Ovary (tissue), 9 donors: ENCODE results near the gene PPP6R3. TPM values are rescaled to one million over a fixed set of nuclear protein-coding genes. Genes with fewer than 3 reads are reported as not detected.
"Not testable (repeated sequence)": the region's sequence is repeated elsewhere in the genome, so short reads cannot be mapped to it uniquely, and the experiment has no call there.

Source experiments
- DNase-seq, 5 donors: peaks; one replicate each; pipeline ENCODE4 v3.0.0-alpha.2; 2019 to 2020
- H3K27ac ChIP-seq, 2 donors: fragments of 200-600 bp; one replicate each; pipeline versions ENCODE4 v1.5.1 to v1.8.0; 2019 to 2022
- H3K27me3 ChIP-seq: fragments of 200-600 bp; one replicate; pipeline ENCODE4 v1.8.0; 2022
- H3K36me3 ChIP-seq: fragments of 200-600 bp; sonication (generic); one replicate; pipeline ENCODE4 v1.5.1; 2019
- H3K4me1 ChIP-seq: one replicate; pipeline ENCODE4 v1.8.1; 2013; ENCODE audit warnings: mild to moderate bottlenecking, moderate library complexity; ENCODE audit not compliant: insufficient read depth
- H3K4me3 ChIP-seq: fragments of 200-600 bp; sonication (generic); one replicate; pipeline ENCODE4 v1.5.1; 2017
- H3K9me3 ChIP-seq, 2 donors: fragments of 200-600 bp in 1 of 2; sonication (generic) in 1 of 2; one replicate each; pipeline versions ENCODE4 v1.5.1 to v1.8.1; 2013 to 2019; ENCODE audit warnings: mild to moderate bottlenecking in 1 of 2, moderate library complexity in 1 of 2
- CTCF ChIP-seq, 3 donors: fragments of 450-650 bp in 2 of 3; fragments of 200-600 bp in 1 of 3; IDR thresholded peaks; one replicate each; pipeline versions ENCODE4 v1.5.1 to v1.8.0; 2016 to 2022; ENCODE audit warnings: antibody characterized with exemption in 3 of 3, mild to moderate bottlenecking in 1 of 3
- EP300 ChIP-seq: sonication (generic); formaldehyde crosslinking; IDR thresholded peaks from one replicate; pipeline ENCODE4 v1.6.1; 2017; ENCODE audit warnings: antibody characterized with exemption
- POLR2A ChIP-seq: fragments of 450-650 bp; IDR thresholded peaks from one replicate; pipeline ENCODE4 v1.6.1; 2017; ENCODE audit warnings: antibody characterized with exemption, mild to moderate bottlenecking, moderate library complexity
- WGBS, 3 donors: extraction: QIAGEN DNeasy Blood & Tissue Kit in 1 of 3; methylation state at CpG; one replicate each; pipeline versions ENCODE4 v1.1.5 to v1.1.7; 2013 to 2017; 5-methylcytosine and 5-hydroxymethylcytosine counted together
- intact Hi-C, 4 donors: fragments of 100-400 bp; cut with DNase I; formaldehyde crosslinking; loops; one replicate each; pipeline versions ENCODE4 v1.11.0 to v1.15.1; 2022 to 2023
- polyA plus RNA-seq, 2 donors: library from polyadenylated mRNA; stranded (reverse); fragments of 200-250 nt in 1 of 2; fragments of 350-450 nt in 1 of 2; fragmentation: Illumina TruSeq in 1 of 2; extraction: RNeasy Lipid Tissue Mini Kit (QIAGEN cat#74804) in 1 of 2; gene quantifications; one replicate each; pipeline ENCODE4 v1.2.3, GENCODE V29; 2013 to 2014
- total RNA-seq, 7 donors: library from RNA; depleted of rRNA in 2 of 7; stranded (reverse); fragments of >200 nt in 2 of 7; fragmentation: NEBNext Ultra II Directional in 3 of 7; extraction: Animal tissue kit (Norgen Biotek cat#: 25700) in 3 of 7; gene quantifications; one replicate each; pipeline versions ENCODE4 v1.1.0 to v1.2.4, GENCODE V29; 2016 to 2023
- donor health status: DM: no; HTN: no; CAD: no; lungs with moderate emphysema.
- donor health status: DM: no; HTN: no; CAD: no.
- donor health status: Bipolar disorder and iron deficiency.
- donor health status: DM: yes; HTN: yes; CAD: no.
- donor health status: DM: no; HTN: no; CAD: no.
- donor health status: DM: yes; HTN: yes; CAD: no.

PPP6R3 gene
- total and polyA plus RNA-seq, 9 donors: 36.4 to 122 (median 103) TPM

GRCh38 chr11:68446046-68446725 is 14.4 kb upstream of the PPP6R3 start:
- H3K9me3 ChIP-seq: no peaks in the 10 kb centered on the region
- H3K27ac ChIP-seq: no peak overlapping the region
- H3K36me3 ChIP-seq: no peaks in the 10 kb centered on the region
- 88 to 90% (median 89%) methylated on average over 18 of the region's 18 CpGs for WGBS, 3 donors
- no peaks in the 10 kb centered on the region for H3K4me1 ChIP-seq
- TF ChIP-seq POLR2A (no peak), EP300 (no peak), CTCF (IDR thresholded peaks at IDR 0.05) (no peak)
- intact Hi-C loops: loop anchor here (2.0 to 10.0 kb wide), 5 partner anchors 51 to 231 kb away; partner anchors contain the start of genes KMT5B (in 1 of the 4) and LRP5 (in 1 of the 4)
- no peaks in the 10 kb centered on the region for H3K27me3 ChIP-seq
- no peak for DNase-seq
- no peak overlapping the region for H3K4me3 ChIP-seq

GRCh38 chr11:68447015-68447801 is 13.3 kb upstream of the PPP6R3 start:
- H3K36me3 ChIP-seq: no peaks in the 10 kb centered on the region
- H3K27me3 ChIP-seq: no peaks in the 10 kb centered on the region
- H3K4me3 ChIP-seq: no peak overlapping the region
- H3K4me1 ChIP-seq: no peaks in the 10 kb centered on the region
- peak; percentile 86 to 92 (median 90) for TF ChIP-seq CTCF (IDR thresholded peaks at IDR 0.05)
- no peak for TF ChIP-seq EP300
- TF ChIP-seq POLR2A: no peak
- no peaks in the 10 kb centered on the region for H3K9me3 ChIP-seq
- intact Hi-C loops: loop anchor here (2.0 to 10.0 kb wide), 5 partner anchors 52 to 232 kb away; partner anchors contain the start of genes KMT5B (in 1 of the 4) and LRP5 (in 1 of the 4)
- H3K27ac ChIP-seq: no peak overlapping the region
- WGBS, 3 donors: 40 to 51% (median 41%) methylated on average over 22 to 25 of the region's 25 CpGs
- peak; percentile 71 to 87 (median 84) for DNase-seq

- H3K36me3 ChIP-seq, H3K9me3 ChIP-seq, H3K27me3 ChIP-seq, DNase-seq, H3K27ac ChIP-seq, H3K4me1 ChIP-seq, H3K4me3 ChIP-seq: not testable (repeated sequence)
- 69 to 79% (median 78%) methylated on average over 6 of the region's 6 CpGs for WGBS, 3 donors
- intact Hi-C loops: loop anchor here (2.0 to 10.0 kb wide), 5 partner anchors 53 to 233 kb away; partner anchors contain the start of genes KMT5B (in 1 of the 4) and LRP5 (in 1 of the 4)
These were observed 12.6 kb upstream of the PPP6R3 start for GRCh38 chr11:68447914-68448313.

- Histone ChIP-seq H3K36me3 (no peaks in the 10 kb centered on the region), H3K27ac (no peak overlapping the region), H3K9me3 (no peaks in the 10 kb centered on the region), H3K27me3 (no peaks in the 10 kb centered on the region), H3K4me1 (no peaks in the 10 kb centered on the region), H3K4me3 (no peak overlapping the region)
- no peak for DNase-seq
- WGBS, 3 donors: 89 to 91% (median 91%) methylated on average over 25 of the region's 25 CpGs
- intact Hi-C loops: loop anchor here (10.0 kb wide), 4 partner anchors 54 to 234 kb away; partner anchors contain the start of genes KMT5B (in 1 of the 4) and LRP5 (in 1 of the 4)
- TF ChIP-seq CTCF (IDR thresholded peaks at IDR 0.05): no peak
- no peak for TF ChIP-seq EP300
- TF ChIP-seq POLR2A: no peak
These were observed 11.9 kb upstream of the PPP6R3 start for GRCh38 chr11:68448604-68449011.
